ENCODE measurements around the gene SLC35E3.

DNA sequence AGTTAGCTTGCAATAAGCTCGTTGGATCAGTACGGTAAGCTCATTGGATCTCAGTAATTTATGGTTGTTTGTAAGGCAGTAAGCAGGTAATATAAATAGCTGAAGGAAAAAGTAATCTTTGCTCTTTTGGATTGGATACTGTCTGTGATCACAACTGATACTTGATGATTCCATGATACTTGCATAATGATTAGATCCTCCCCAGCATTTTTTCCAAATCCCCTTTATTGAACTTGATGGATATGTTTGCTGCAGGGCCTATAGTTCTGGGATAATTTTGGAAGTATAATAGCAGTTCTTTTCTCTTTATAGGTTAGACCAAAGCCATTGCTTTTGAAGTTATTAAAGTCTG is 67.2 kb downstream of the SLC35E3 start:
- TF ChIP-seq POLR2AphosphoS5 (IDR thresholded peaks at IDR 0.05): no peak
- no peak for TF ChIP-seq POLR2A (IDR thresholded peaks at IDR 0.05; ENCODE audit: low read depth)
- TF ChIP-seq, protein P1, sequence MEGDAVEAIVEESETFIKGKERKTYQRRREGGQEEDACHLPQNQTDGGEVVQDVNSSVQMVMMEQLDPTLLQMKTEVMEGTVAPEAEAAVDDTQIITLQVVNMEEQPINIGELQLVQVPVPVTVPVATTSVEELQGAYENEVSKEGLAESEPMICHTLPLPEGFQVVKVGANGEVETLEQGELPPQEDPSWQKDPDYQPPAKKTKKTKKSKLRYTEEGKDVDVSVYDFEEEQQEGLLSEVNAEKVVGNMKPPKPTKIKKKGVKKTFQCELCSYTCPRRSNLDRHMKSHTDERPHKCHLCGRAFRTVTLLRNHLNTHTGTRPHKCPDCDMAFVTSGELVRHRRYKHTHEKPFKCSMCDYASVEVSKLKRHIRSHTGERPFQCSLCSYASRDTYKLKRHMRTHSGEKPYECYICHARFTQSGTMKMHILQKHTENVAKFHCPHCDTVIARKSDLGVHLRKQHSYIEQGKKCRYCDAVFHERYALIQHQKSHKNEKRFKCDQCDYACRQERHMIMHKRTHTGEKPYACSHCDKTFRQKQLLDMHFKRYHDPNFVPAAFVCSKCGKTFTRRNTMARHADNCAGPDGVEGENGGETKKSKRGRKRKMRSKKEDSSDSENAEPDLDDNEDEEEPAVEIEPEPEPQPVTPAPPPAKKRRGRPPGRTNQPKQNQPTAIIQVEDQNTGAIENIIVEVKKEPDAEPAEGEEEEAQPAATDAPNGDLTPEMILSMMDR (IDR thresholded peaks at IDR 0.05): no peak

Measured in esophagus muscularis mucosa (tissue), 3 donors.